A204.1 (cell line): Measurements from ENCODE around the gene PAQR6.
A peak's percentile ranks its signal among the peaks of the same experiment; 100 is the strongest.

ENCODE experiments used
- FAIRE-seq: peaks from 2 replicates; lab custom pipeline; 2012; peaks lifted over from hg19 to GRCh38; lab: Jason Lieb, UNC

The PAQR6 gene

GRCh38 chr1:156193488-156194299, 54.2 kb downstream of the PAQR6 start, which contains the start of gene SLC25A44:
SLC25A44 (plus strand) TSS chr1:156194104; CDS start chr1:156199848, 5,744 bp downstream.
- peak; percentile 99 for FAIRE-seq
